ENCODE data around the gene CLDN6. TPM values are rescaled to one million over a fixed set of nuclear protein-coding genes. Genes with fewer than 3 reads are reported as not detected.

The CLDN6 gene
- total and polyA plus RNA-seq, 2 of the 13 experiments (the other 11 are each of a cell fraction or from before 2014, with no cell fraction given): 5.9 to 7.6 TPM

GRCh38 chr16:3065742-3066439 lies 47.9 kb upstream of the CLDN6 start (continued):
- TF ChIP-seq ZNF101 (CRISPR knock-in tag; IDR thresholded peaks at IDR 0.05; ENCODE audit: borderline replicate concordance, low read depth): peak; percentile 23; the same call in 1 of the 2 replicates
- TF ChIP-seq SMYD3 (CRISPR knock-in tag; IDR thresholded peaks at IDR 0.05): no peak
- 0 out of 2 replicates have a peak, but pooled peaks have one; percentile 23 for TF ChIP-seq GLI4 (CRISPR knock-in tag; IDR thresholded peaks at IDR 0.05; ENCODE audit: borderline replicate concordance)
- no peak for TF ChIP-seq NFIC (IDR thresholded peaks at IDR 0.05; ENCODE audit: low read length)
- TF ChIP-seq ZNF788 (CRISPR knock-in tag; IDR thresholded peaks at IDR 0.05; ENCODE audit: borderline replicate concordance): no peak
- no peak for TF ChIP-seq REST (IDR thresholded peaks at IDR 0.05; ENCODE audit: borderline replicate concordance in 1 of 2, low read depth in 1 of 2, low read length in 2 of 2)
- TF ChIP-seq ZNF569 (CRISPR knock-in tag; IDR thresholded peaks at IDR 0.05; ENCODE audit: borderline replicate concordance): no peak
- TF ChIP-seq NRL (CRISPR knock-in tag; IDR thresholded peaks at IDR 0.05; ENCODE audit: borderline replicate concordance): peak; percentile 26; the same call in 1 of the 2 replicates
- TF ChIP-seq ZNF550 (CRISPR knock-in tag; IDR thresholded peaks at IDR 0.05; ENCODE audit: borderline replicate concordance): no peak
- TF ChIP-seq FOXA3 (CRISPR knock-in tag; IDR thresholded peaks at IDR 0.05): no peak
- no peak for TF ChIP-seq ARNT2 (CRISPR knock-in tag; IDR thresholded peaks at IDR 0.05; ENCODE audit: low read depth)
- peak; percentile 1; the same call in 1 of the 2 replicates for TF ChIP-seq ZNF274 (CRISPR knock-in tag; IDR thresholded peaks at IDR 0.05)
- no peak for TF ChIP-seq ZNF720 (CRISPR knock-in tag; IDR thresholded peaks at IDR 0.05)
- no peak for TF ChIP-seq ZNF839 (CRISPR knock-in tag; IDR thresholded peaks at IDR 0.05; ENCODE audit: borderline replicate concordance)
- TF ChIP-seq KAT7 (CRISPR knock-in tag; IDR thresholded peaks at IDR 0.05; ENCODE audit: borderline replicate concordance): peak; percentile 41; the same call in 1 of the 2 replicates
- no peak for TF ChIP-seq ZNF10 (CRISPR knock-in tag; IDR thresholded peaks at IDR 0.05; ENCODE audit: borderline replicate concordance, low read depth)
- TF ChIP-seq ZNF737 (CRISPR knock-in tag; IDR thresholded peaks at IDR 0.05; ENCODE audit: borderline replicate concordance): no peak; the same call in 1 of the 2 replicates
- TF ChIP-seq ZNF205 (CRISPR knock-in tag; IDR thresholded peaks at IDR 0.05): no peak
- TF ChIP-seq ZBTB34 (CRISPR knock-in tag; IDR thresholded peaks at IDR 0.05): no peak; the same call in 1 of the 2 replicates
- peak; percentile 59; the same call in 1 of the 2 replicates for TF ChIP-seq ZFY (CRISPR knock-in tag; IDR thresholded peaks at IDR 0.05)
- no peak for TF ChIP-seq SMARCC2 (IDR thresholded peaks at IDR 0.05)
- no peak for TF ChIP-seq SMC3 (IDR thresholded peaks at IDR 0.05; ENCODE audit: low read length)
- TF ChIP-seq TERF1 (CRISPR knock-in tag; IDR thresholded peaks at IDR 0.05): 0 out of 2 replicates have a peak, but pooled peaks have one; percentile 20
